ENCODE data around the gene ZMYND12. TPM values are rescaled to one million over a fixed set of nuclear protein-coding genes. Genes with fewer than 3 reads are reported as not detected.

ZMYND12 gene
- polyA plus RNA-seq, 1 donor from 2014 or later, result 0.21 TPM

DNA sequence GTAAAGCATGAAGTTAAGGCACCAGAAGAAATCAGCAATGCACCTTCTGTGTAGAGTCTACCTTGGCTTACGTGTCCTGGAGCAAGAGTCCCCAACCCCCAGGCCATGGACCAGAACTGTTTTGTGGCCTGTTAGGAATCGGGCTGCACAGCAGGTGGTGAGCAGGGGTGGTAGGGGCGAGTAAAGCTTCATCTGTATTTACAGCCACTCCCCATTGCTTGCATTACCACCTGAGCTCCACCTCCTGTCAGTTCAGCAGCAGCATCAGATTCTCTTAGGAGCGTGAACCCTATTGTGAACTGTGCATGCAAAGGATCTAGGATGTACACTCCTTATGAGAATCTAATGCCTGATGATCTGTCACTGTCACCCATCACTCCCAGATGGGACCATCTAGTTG is 21.5 kb downstream of the ZMYND12 start:
- Histone ChIP-seq H4K20me1 (ENCODE audit: insufficient read depth) (no peaks in the 10 kb centered on the region), H3K4me3 (ENCODE audit: low read length) (no peak overlapping the region), H3K79me2 (replicated peaks; ENCODE audit: insufficient read depth, low read length) (no peaks in the 10 kb centered on the region), H3K9ac (ENCODE audit: low read length) (no peak overlapping the region), H3K27ac (ENCODE audit: low read length) (no peak overlapping the region), H2AFZ (ENCODE audit: low read depth, low read length) (no peak overlapping the region), H3K36me3 (ENCODE audit: insufficient read depth, low read length) (no peaks in the 10 kb centered on the region), H3K9me3 (ENCODE audit: low read length) (no peaks in the 10 kb centered on the region), H3K9me2 (ENCODE audit: insufficient read depth, low read length) (no peaks in the 10 kb centered on the region), H3F3A (ENCODE audit: insufficient read depth, low read length, poor library complexity, severe bottlenecking) (no peaks in the 10 kb centered on the region), H3K4me2 (ENCODE audit: low read length) (no peak overlapping the region), H3K27me3 (ENCODE audit: insufficient read depth, low read depth, low read length) (no peaks in the 10 kb centered on the region)
- no peak for TF ChIP-seq POLR2AphosphoS5 (IDR thresholded peaks at IDR 0.05)
- TF ChIP-seq TAF1 (IDR thresholded peaks at IDR 0.05; ENCODE audit: low read depth), result no peak
- no peak for TF ChIP-seq REST (IDR thresholded peaks at IDR 0.05; ENCODE audit: borderline replicate concordance)
- no peak for TF ChIP-seq CTCF (IDR thresholded peaks at IDR 0.05; ENCODE audit: poor library complexity, severe bottlenecking)
- no peak for TF ChIP-seq SMC3 (conservative IDR thresholded peaks at IDR 0.05; ENCODE audit: poor library complexity)
- no peak for TF ChIP-seq EP300 (conservative IDR thresholded peaks at IDR 0.05; ENCODE audit: poor library complexity, severe bottlenecking)
- TF ChIP-seq MXI1 (conservative IDR thresholded peaks at IDR 0.05; ENCODE audit: poor library complexity, severe bottlenecking), result no peak
- no peak for TF ChIP-seq RAD21 (conservative IDR thresholded peaks at IDR 0.05)
- no peak for TF ChIP-seq EZH2 (IDR thresholded peaks at IDR 0.05; ENCODE audit: borderline replicate concordance, insufficient read depth, low read length, poor library complexity, severe bottlenecking)

DNA sequence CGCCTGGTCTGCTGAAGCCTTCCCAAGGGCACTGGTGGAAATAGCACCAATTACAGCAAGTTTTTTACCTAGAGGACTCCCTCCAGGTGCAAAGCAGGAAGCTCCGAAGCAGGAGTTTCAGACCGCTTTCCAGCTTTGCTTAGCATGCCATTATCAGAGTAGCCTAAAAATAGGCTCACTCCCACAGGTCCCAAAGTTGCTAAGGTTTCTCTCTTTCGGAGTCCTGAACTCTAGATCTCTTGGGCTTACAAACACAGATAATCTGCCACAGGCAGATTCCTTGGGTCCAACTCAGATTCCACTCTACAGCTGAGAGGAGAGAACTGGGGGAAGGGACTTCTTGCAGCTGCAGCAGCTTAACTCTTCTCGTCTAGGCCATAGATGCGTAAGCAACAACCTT is 22.5 kb downstream of the ZMYND12 start:
- no peak overlapping the region for H3K4me3 ChIP-seq (ENCODE audit: low read length)
- H3K36me3 ChIP-seq (ENCODE audit: insufficient read depth, low read length), result no peaks in the 10 kb centered on the region
- H3K79me2 ChIP-seq (replicated peaks; ENCODE audit: insufficient read depth, low read length), result no peaks in the 10 kb centered on the region
- no peak overlapping the region for H3K4me2 ChIP-seq (ENCODE audit: low read length)
- H4K20me1 ChIP-seq (ENCODE audit: insufficient read depth), result no peaks in the 10 kb centered on the region
- no peak overlapping the region for H3K27ac ChIP-seq (ENCODE audit: low read length)
- no peaks in the 10 kb centered on the region for H3F3A ChIP-seq (ENCODE audit: insufficient read depth, low read length, poor library complexity, severe bottlenecking)
- H3K9me2 ChIP-seq (ENCODE audit: insufficient read depth, low read length), result no peaks in the 10 kb centered on the region
- no peak overlapping the region for H3K9ac ChIP-seq (ENCODE audit: low read length)
- no peaks in the 10 kb centered on the region for H3K27me3 ChIP-seq (ENCODE audit: insufficient read depth, low read depth, low read length)
- no peak for TF ChIP-seq POLR2AphosphoS5 (IDR thresholded peaks at IDR 0.05)
- TF ChIP-seq MXI1 (conservative IDR thresholded peaks at IDR 0.05; ENCODE audit: poor library complexity, severe bottlenecking), result no peak
- no peak for TF ChIP-seq REST (IDR thresholded peaks at IDR 0.05; ENCODE audit: borderline replicate concordance)
- TF ChIP-seq RAD21 (conservative IDR thresholded peaks at IDR 0.05), result no peak
- TF ChIP-seq TAF1 (IDR thresholded peaks at IDR 0.05; ENCODE audit: low read depth), result no peak
- TF ChIP-seq EP300 (conservative IDR thresholded peaks at IDR 0.05; ENCODE audit: poor library complexity, severe bottlenecking), result no peak
- TF ChIP-seq SMC3 (conservative IDR thresholded peaks at IDR 0.05; ENCODE audit: poor library complexity), result no peak
- no peak for TF ChIP-seq EZH2 (IDR thresholded peaks at IDR 0.05; ENCODE audit: borderline replicate concordance, insufficient read depth, low read length, poor library complexity, severe bottlenecking)
- H2AFZ ChIP-seq (ENCODE audit: low read depth, low read length), result no peak overlapping the region
- no peaks in the 10 kb centered on the region for H3K9me3 ChIP-seq (ENCODE audit: low read length)
